A673 (cell line): ENCODE results near the gene FTO. TPM values are rescaled to one million over a fixed set of nuclear protein-coding genes. Genes with fewer than 3 reads are reported as not detected.

Experiments
- BruUV-seq: library from RNA; stranded (reverse); fragments of 400-500 nt; replicated peaks from 2 replicates; lab custom pipeline; 2021; lab: Mats Ljungman, UMichigan
- CTCF ChIA-PET: fragments of 300-600 bp; sonication (Branson Sonifier 250); formaldehyde crosslinking; loops from one replicate; lab custom pipeline; 2022; ENCODE audit warnings: antibody characterized with exemption; lab: Charles Lee
- POLR2A ChIA-PET: fragments of 300-600 bp; sonication (Branson Sonifier 250); formaldehyde crosslinking; loops from one replicate; lab custom pipeline; 2022; ENCODE audit warnings: antibody characterized with exemption; ENCODE audit not compliant: low non-redundant PET; lab: Charles Lee
- DNase-seq: peaks from one replicate; pipeline ENCODE4 v3.0.0-alpha.2; 2015; ENCODE audit warnings: low spot score
- H3K27ac ChIP-seq: fragments of 200-600 bp; sonication (generic); 2 replicates; pipeline ENCODE4 v1.5.1; 2016; ENCODE audit warnings: mixed run types, low read depth, mild to moderate bottlenecking, mixed read lengths, antibody characterized with exemption, low read length; ENCODE audit not compliant: poor library complexity, severe bottlenecking
- H3K27me3 ChIP-seq: fragments of 200-600 bp; sonication (generic); replicated peaks from 2 replicates; pipeline ENCODE4 v1.6.1; 2017; ENCODE audit warnings: mixed run types, low read depth, mild to moderate bottlenecking, mixed read lengths, antibody characterized with exemption, low read length; ENCODE audit not compliant: insufficient read depth, poor library complexity
- H3K36me3 ChIP-seq: fragments of 200-600 bp; sonication (generic); 2 replicates; pipeline ENCODE4 v1.6.1; 2016; ENCODE audit warnings: mixed run types, mild to moderate bottlenecking, mixed read lengths, antibody characterized with exemption, low read length; ENCODE audit not compliant: insufficient read depth, poor library complexity, severe bottlenecking
- H3K4me1 ChIP-seq: fragments of 200-600 bp; sonication (generic); 2 replicates; pipeline ENCODE4 v1.6.1; 2017; ENCODE audit warnings: mixed run types, mild to moderate bottlenecking, mixed read lengths, antibody characterized with exemption, low read length; ENCODE audit not compliant: insufficient read depth, poor library complexity, severe bottlenecking
- H3K4me3 ChIP-seq: fragments of 200-600 bp; sonication (generic); 2 replicates; pipeline ENCODE4 v1.5.1; 2016; ENCODE audit warnings: low read depth, mixed run types, mild to moderate bottlenecking, mixed read lengths, low read length; ENCODE audit not compliant: poor library complexity, severe bottlenecking
- H3K9me3 ChIP-seq: fragments of 200-600 bp; sonication (generic); 2 replicates; pipeline ENCODE4 v1.6.1; 2016; ENCODE audit warnings: mixed run types, low read depth, mild to moderate bottlenecking, mixed read lengths, antibody characterized with exemption, low read length; ENCODE audit not compliant: poor library complexity, severe bottlenecking
- CTCF ChIP-seq: fragments of 300-800, 200-600 bp; sonication (generic); conservative IDR thresholded peaks from 2 replicates; pipeline ENCODE4 v1.5.1; 2017; ENCODE audit warnings: low read depth, mild to moderate bottlenecking, antibody characterized with exemption, low read length, moderate library complexity, mixed read lengths
- EZH2 ChIP-seq: fragments of 200-600 bp; sonication (generic); IDR thresholded peaks from 2 replicates; pipeline ENCODE4 v1.6.1; 2017; ENCODE audit warnings: borderline replicate concordance, low read depth, mild to moderate bottlenecking, mixed read lengths, antibody characterized with exemption, low read length; ENCODE audit not compliant: poor library complexity, severe bottlenecking
- intact Hi-C: fragments of 100-400 bp; cut with micrococcal nuclease; formaldehyde crosslinking; loops from one replicate; pipeline ENCODE4 v1.10.0; 2022; ENCODE audit not compliant: unreplicated experiment
- total RNA-seq: library from RNA; stranded (reverse); gene quantifications from 2 replicates; pipeline ENCODE4 v1.2.3, GENCODE V29; 2021

FTO gene
- total RNA-seq, 1 experiment from 2014 or later, result 73.4 TPM

GRCh38 chr16:54015147-54015546 lies 311.2 kb downstream of the FTO start:
- no peak for DNase-seq
- Histone ChIP-seq H3K4me3 (no peak overlapping the region), H3K27ac (no peak overlapping the region), H3K27me3 (no peaks in the 10 kb centered on the region), H3K36me3 (no peaks in the 10 kb centered on the region), H3K9me3 (peaks cover 5% of the 10 kb centered on the region), H3K4me1 (no peaks in the 10 kb centered on the region)
- intact Hi-C loops, result no loop called here
- no TSS peak for BruUV-seq
- POLR2A ChIA-PET, result no interaction called here
- TF ChIP-seq EZH2 (no peak), CTCF (no peak)
- CTCF ChIA-PET, result no interaction called here

GRCh38 chr16:54022362-54022761 lies 318.4 kb downstream of the FTO start:
- no peaks in the 10 kb centered on the region for H3K36me3 ChIP-seq
- TF ChIP-seq CTCF, result no peak
- TF ChIP-seq EZH2, result no peak
- H3K9me3 ChIP-seq, result no peaks in the 10 kb centered on the region
- intact Hi-C loops, result no loop called here
- DNase-seq, result no peak
- ChIA-PET CTCF (no interaction called here), POLR2A (no interaction called here)
- no peak overlapping the region for H3K4me3 ChIP-seq
- BruUV-seq, result no TSS peak
- H3K27me3 ChIP-seq, result no peaks in the 10 kb centered on the region
- H3K4me1 ChIP-seq, result no peaks in the 10 kb centered on the region
- H3K27ac ChIP-seq, result no peak overlapping the region

GRCh38 chr16:54026456-54026855 lies 322.5 kb downstream of the FTO start:
- no peaks in the 10 kb centered on the region for H3K4me1 ChIP-seq
- H3K27ac ChIP-seq, result no peak overlapping the region
- intact Hi-C loops, result no loop called here
- no peaks in the 10 kb centered on the region for H3K27me3 ChIP-seq
- no peak overlapping the region for H3K4me3 ChIP-seq
- H3K9me3 ChIP-seq, result no peaks in the 10 kb centered on the region
- no TSS peak for BruUV-seq
- H3K36me3 ChIP-seq, result no peaks in the 10 kb centered on the region
- DNase-seq, result no peak
- ChIA-PET POLR2A (no interaction called here), CTCF (no interaction called here)
- no peak for TF ChIP-seq CTCF
- no peak for TF ChIP-seq EZH2
